ENCODE results near the gene HSPB9. TPM values are rescaled to one million over a fixed set of nuclear protein-coding genes. Genes with fewer than 3 reads are reported as not detected.

Gene HSPB9
- total RNA-seq, 5 donors from 2014 or later (not counting 1 experiment from before 2014, with no cell fraction given): 0.13 to 0.18 TPM; not detected in 3

- ChIA-PET POLR2A (no interaction called here), CTCF (interaction anchor here (0.5 to 1.2 kb wide), 6 partner anchors 19 to 161 kb away, joined by 3 to 4 read pairs (median 4); partner anchors contain the start of gene ODAD4 (in 1 of the 2))
- Histone ChIP-seq H3K36me3 (ENCODE audit: control insufficient read depth in 2 of 2, extremely low read depth in 1 of 2, insufficient read depth in 1 of 2, low read length in 1 of 2) (no peaks in the 10 kb centered on the region), H3K27ac (ENCODE audit: low read length) (no peak overlapping the region), H3K9me3 (no peaks in the 10 kb centered on the region), H3K27me3 (replicated peaks in 1 of 2; ENCODE audit: control insufficient read depth in 2 of 2, extremely low read depth in 1 of 2, insufficient read depth in 2 of 2, low read length in 1 of 2) (peaks cover 0 to 32% of the 10 kb centered on the region in 2 experiments), H3K4me1 (ENCODE audit: control insufficient read depth in 1 of 2, extremely low read depth in 1 of 2, insufficient read depth in 2 of 2, low read length in 2 of 2) (no peaks in the 10 kb centered on the region), H3K4me3 (ENCODE audit: control insufficient read depth in 1 of 2, extremely low read depth in 1 of 2, low read length in 1 of 2) (no peak overlapping the region)
- Mint-ChIP-seq H3K36me3 (no peaks in the 10 kb centered on the region), H3K27me3 (peaks cover 16 to 30% of the 10 kb centered on the region in 2 donors), H3K9me3 (no peaks in the 10 kb centered on the region), H3K27ac (no peak overlapping the region), H3K4me1 (no peaks in the 10 kb centered on the region), H3K4me3 (no peak overlapping the region)
- ATAC-seq (replicated peaks in 1 of 4) (no peak), DNase-seq (no peak)
- WGBS (ENCODE audit: insufficient coverage): 88% methylated on average over 4 of the region's 8 CpGs
Measured at GRCh38 chr17:42090964-42091790, 31.4 kb upstream of the HSPB9 start.

- no peak overlapping the region for H3K4me3 ChIP-seq (ENCODE audit: control insufficient read depth in 1 of 2, extremely low read depth in 1 of 2, low read length in 1 of 2)
- Mint-ChIP-seq H3K4me1 (peaks cover 3 to 6% (median 6%) of the 10 kb centered on the region in 3 donors), H3K9me3 (no peaks in the 10 kb centered on the region), H3K27ac (no peak overlapping the region), H3K27me3 (peaks cover 24 to 41% of the 10 kb centered on the region in 2 donors), H3K4me3 (no peak overlapping the region), H3K36me3 (no peaks in the 10 kb centered on the region)
- ChIA-PET POLR2A (no interaction called here), CTCF (no interaction called here)
- WGBS (ENCODE audit: insufficient coverage): 53% methylated on average over 4 of the region's 6 CpGs
- DNase-seq: no peak
- H3K9me3 ChIP-seq: no peaks in the 10 kb centered on the region
- no peak overlapping the region for H3K27ac ChIP-seq (ENCODE audit: low read length)
- H3K36me3 ChIP-seq (ENCODE audit: control insufficient read depth in 2 of 2, extremely low read depth in 1 of 2, insufficient read depth in 1 of 2, low read length in 1 of 2): no peaks in the 10 kb centered on the region
- ATAC-seq (replicated peaks in 1 of 4): no peak
- peaks cover 0 to 50% of the 10 kb centered on the region in 2 experiments for H3K27me3 ChIP-seq (replicated peaks in 1 of 2; ENCODE audit: control insufficient read depth in 2 of 2, extremely low read depth in 1 of 2, insufficient read depth in 2 of 2, low read length in 1 of 2)
- H3K4me1 ChIP-seq (ENCODE audit: control insufficient read depth in 1 of 2, extremely low read depth in 1 of 2, insufficient read depth in 2 of 2, low read length in 2 of 2): peaks cover 4 to 6% of the 10 kb centered on the region in 2 experiments
Measured at GRCh38 chr17:42092939-42093338, 29.7 kb upstream of the HSPB9 start.

- Mint-ChIP-seq H3K27ac (no peak overlapping the region), H3K36me3 (no peaks in the 10 kb centered on the region), H3K9me3 (no peaks in the 10 kb centered on the region), H3K4me3 (no peak overlapping the region), H3K27me3 (peaks cover 25 to 38% of the 10 kb centered on the region in 2 donors), H3K4me1 (peaks cover 6 to 10% (median 9%) of the 10 kb centered on the region in 3 donors)
- DNase-seq (no peak), ATAC-seq (replicated peaks in 1 of 4) (no peak)
- H3K27ac ChIP-seq (ENCODE audit: low read length): no peak overlapping the region
- ChIA-PET CTCF (no interaction called here), POLR2A (no interaction called here)
- H3K36me3 ChIP-seq (ENCODE audit: control insufficient read depth in 2 of 2, extremely low read depth in 1 of 2, insufficient read depth in 1 of 2, low read length in 1 of 2): no peaks in the 10 kb centered on the region
- H3K4me3 ChIP-seq (ENCODE audit: control insufficient read depth in 1 of 2, extremely low read depth in 1 of 2, low read length in 1 of 2): no peak overlapping the region
- no peaks in the 10 kb centered on the region for H3K9me3 ChIP-seq
- peaks cover 0 to 45% of the 10 kb centered on the region in 2 experiments for H3K27me3 ChIP-seq (replicated peaks in 1 of 2; ENCODE audit: control insufficient read depth in 2 of 2, extremely low read depth in 1 of 2, insufficient read depth in 2 of 2, low read length in 1 of 2)
- H3K4me1 ChIP-seq (ENCODE audit: control insufficient read depth in 1 of 2, extremely low read depth in 1 of 2, insufficient read depth in 2 of 2, low read length in 2 of 2): peaks cover 6 to 14% of the 10 kb centered on the region in 2 experiments
- 80% methylated on average over 7 of the region's 12 CpGs for WGBS (ENCODE audit: insufficient coverage)
Measured at GRCh38 chr17:42094375-42095069, 28.1 kb upstream of the HSPB9 start.

GRCh38 chr17:42096360-42097111 lies 26.1 kb upstream of the HSPB9 start:
- Mint-ChIP-seq H3K27ac (no peak overlapping the region), H3K4me1 (peaks cover 6 to 10% (median 9%) of the 10 kb centered on the region in 3 donors), H3K4me3 (no peak overlapping the region), H3K27me3 (peaks cover 22 to 31% of the 10 kb centered on the region in 2 donors), H3K9me3 (no peaks in the 10 kb centered on the region), H3K36me3 (no peaks in the 10 kb centered on the region)
- H3K27ac ChIP-seq (ENCODE audit: low read length): no peak overlapping the region
- ChIA-PET CTCF (interaction anchor here (0.5 to 0.6 kb wide), 4 partner anchors 42 to 1739 kb away, joined by 4 to 10 read pairs (median 6); no protein-coding TSS in a partner anchor), POLR2A (interaction anchor here in 1 of 2 donors (0.6 kb wide), 1 partner anchor 9 kb away, joined by 8 read pairs; no protein-coding TSS in a partner anchor)
- DNase-seq (no peak), ATAC-seq (replicated peaks in 1 of 4) (no peak)
- H3K4me3 ChIP-seq (ENCODE audit: control insufficient read depth in 1 of 2, extremely low read depth in 1 of 2, low read length in 1 of 2): no peak overlapping the region
- peaks cover 0 to 43% of the 10 kb centered on the region in 2 experiments for H3K27me3 ChIP-seq (replicated peaks in 1 of 2; ENCODE audit: control insufficient read depth in 2 of 2, extremely low read depth in 1 of 2, insufficient read depth in 2 of 2, low read length in 1 of 2)
- H3K36me3 ChIP-seq (ENCODE audit: control insufficient read depth in 2 of 2, extremely low read depth in 1 of 2, insufficient read depth in 1 of 2, low read length in 1 of 2): no peaks in the 10 kb centered on the region
- 83% methylated on average over 2 of the region's 8 CpGs for WGBS (ENCODE audit: insufficient coverage)
- H3K4me1 ChIP-seq (ENCODE audit: control insufficient read depth in 1 of 2, extremely low read depth in 1 of 2, insufficient read depth in 2 of 2, low read length in 2 of 2): peaks cover 6 to 16% of the 10 kb centered on the region in 2 experiments
- no peaks in the 10 kb centered on the region for H3K9me3 ChIP-seq

GRCh38 chr17:42097691-42098631 lies 24.6 kb upstream of the HSPB9 start, which contains the start of gene ZNF385C:
ZNF385C (minus strand) TSS chr17:42098473; CDS start chr17:42063056, 35,417 bp downstream.
- Mint-ChIP-seq H3K36me3 (no peaks in the 10 kb centered on the region), H3K4me1 (peaks cover 6 to 10% (median 9%) of the 10 kb centered on the region in 3 donors), H3K4me3 (peak within 1 kb of the TSS; percentile 50 to 66 (median 52)), H3K27ac (no peak within 1 kb of the TSS), H3K27me3 (peaks cover 22 to 27% of the 10 kb centered on the region in 2 donors), H3K9me3 (no peaks in the 10 kb centered on the region)
- Histone ChIP-seq H3K27me3 (replicated peaks in 1 of 2; ENCODE audit: control insufficient read depth in 2 of 2, extremely low read depth in 1 of 2, insufficient read depth in 2 of 2, low read length in 1 of 2) (peaks cover 0 to 43% of the 10 kb centered on the region in 2 experiments), H3K4me3 (ENCODE audit: control insufficient read depth in 1 of 2, extremely low read depth in 1 of 2, low read length in 1 of 2) (peak within 1 kb of the TSS; percentile 33 to 46), H3K9me3 (no peaks in the 10 kb centered on the region), H3K27ac (ENCODE audit: low read length) (no peak within 1 kb of the TSS), H3K36me3 (ENCODE audit: control insufficient read depth in 2 of 2, extremely low read depth in 1 of 2, insufficient read depth in 1 of 2, low read length in 1 of 2) (peaks cover 0 to 1% of the 10 kb centered on the region in 2 donors), H3K4me1 (ENCODE audit: control insufficient read depth in 1 of 2, extremely low read depth in 1 of 2, insufficient read depth in 2 of 2, low read length in 2 of 2) (peaks cover 6 to 16% of the 10 kb centered on the region in 2 experiments)
- WGBS (ENCODE audit: insufficient coverage): 17% methylated on average over 28 of the region's 52 CpGs
- ChIA-PET POLR2A (no interaction called here), CTCF (no interaction called here)
- ATAC-seq (replicated peaks in 1 of 4) (peak; percentile 80 to 91 (median 87)), DNase-seq (peak in 21 of 35 experiments; percentile 23 to 66 (median 38))
